ENCODE results near the gene PTPRE.

The PTPRE gene

DNA sequence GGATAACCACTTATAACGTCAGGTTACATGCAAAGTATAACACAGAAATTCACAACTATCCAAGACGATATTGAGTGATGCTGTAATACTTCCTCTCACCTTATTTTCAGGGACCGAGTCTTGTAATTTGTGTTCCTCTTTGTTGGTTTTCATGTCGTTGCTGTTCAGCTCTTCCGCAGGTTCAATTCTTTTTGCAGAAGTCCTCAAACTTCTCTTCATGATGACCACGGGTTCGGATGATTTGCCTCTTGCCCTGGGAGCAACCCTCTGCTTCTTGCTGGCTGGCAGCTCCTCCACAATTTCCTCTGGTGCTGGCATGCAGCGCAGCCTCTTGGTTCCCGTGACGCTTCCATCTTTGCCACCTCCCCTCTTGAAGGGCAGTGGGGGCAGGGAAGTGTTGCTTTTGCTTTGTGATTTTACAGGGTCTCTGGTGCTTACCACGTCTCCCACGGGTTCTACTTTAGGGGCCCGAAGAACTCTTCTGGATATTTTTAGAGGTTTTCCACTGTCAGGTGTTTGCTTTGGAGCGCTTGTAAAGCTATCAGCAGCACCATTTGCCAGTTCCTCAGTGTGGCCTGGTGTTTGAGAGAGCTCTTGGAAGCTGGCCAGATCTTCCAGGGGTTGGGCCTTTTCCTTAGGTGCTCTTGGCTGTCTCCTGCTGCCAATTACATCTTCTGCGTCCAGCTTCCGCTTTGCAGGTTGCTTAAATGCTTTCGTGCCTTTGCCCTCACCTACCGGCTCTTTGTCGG is 195.8 kb downstream of the PTPRE start:
- intact Hi-C loops (cut with DNase I), result no loop called here
- DNase-seq, result no peak

DNA sequence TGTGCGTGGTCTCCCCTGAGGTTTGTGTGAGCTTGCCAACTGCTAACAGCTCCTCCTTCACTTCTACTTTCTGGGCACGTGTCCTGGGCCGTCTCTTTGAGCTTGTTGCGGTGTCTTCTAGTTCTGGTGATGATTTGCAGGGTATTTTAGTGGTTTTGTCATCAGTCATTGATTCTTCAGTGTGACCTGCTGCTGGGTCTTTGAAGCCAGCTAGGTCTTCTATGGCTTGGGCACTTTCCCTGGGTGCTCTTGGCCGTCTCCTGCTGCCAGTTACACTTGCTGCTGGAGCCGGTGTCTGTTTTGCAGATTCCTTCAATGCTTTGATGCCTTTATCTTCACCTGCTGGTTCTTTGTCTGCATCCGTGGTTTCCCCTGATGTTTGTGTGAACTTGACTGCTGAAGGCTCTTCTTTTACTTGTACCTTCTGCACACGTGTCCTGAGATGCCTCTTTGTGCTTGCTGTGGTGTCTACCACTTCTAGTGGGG is 196.4 kb downstream of the PTPRE start:
- intact Hi-C loops (cut with DNase I), result no loop called here
- DNase-seq, result no peak

DNA sequence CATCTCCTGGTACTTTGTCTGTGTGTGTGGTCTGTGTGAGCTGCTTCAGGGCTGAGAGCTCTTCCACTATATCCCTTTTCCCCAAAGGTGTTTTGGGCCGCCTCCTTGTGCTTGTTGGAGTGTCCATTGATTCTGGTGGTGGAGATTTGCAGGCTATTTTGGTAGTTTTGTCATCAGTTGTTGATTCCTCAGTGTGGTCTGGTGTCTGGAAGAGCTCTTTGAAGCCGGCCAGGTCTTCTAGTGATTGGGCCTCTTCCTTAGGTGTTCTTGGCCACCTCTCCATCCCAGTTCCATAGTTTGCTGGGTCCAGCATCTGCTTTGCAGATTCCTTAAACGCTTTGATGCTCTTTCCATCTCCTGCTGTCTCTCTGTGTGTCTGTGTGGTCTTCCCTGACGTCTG is 198.5 kb downstream of the PTPRE start:
- intact Hi-C loops (cut with DNase I), result no loop called here
- DNase-seq, result no peak

DNA sequence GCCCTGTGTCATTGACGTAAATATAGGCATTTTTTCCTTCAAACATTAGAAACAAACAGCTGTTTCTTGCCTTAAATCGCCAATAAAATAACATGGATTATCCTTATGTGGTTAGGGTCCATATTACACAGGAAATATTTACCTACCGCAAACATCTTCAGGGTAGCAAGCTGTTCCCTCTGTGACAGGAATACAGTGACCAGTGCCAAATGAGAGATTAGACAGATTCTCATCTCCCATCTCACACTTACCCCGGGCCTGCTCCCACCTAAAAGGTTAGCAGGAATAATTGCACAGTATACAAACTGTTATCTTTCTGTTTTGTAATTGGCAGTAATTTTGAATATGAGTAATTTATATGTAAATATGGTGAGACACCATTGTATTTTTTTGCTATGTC is 202.8 kb downstream of the PTPRE start:
- intact Hi-C loops (cut with DNase I), result no loop called here
- no peak for DNase-seq

DNA sequence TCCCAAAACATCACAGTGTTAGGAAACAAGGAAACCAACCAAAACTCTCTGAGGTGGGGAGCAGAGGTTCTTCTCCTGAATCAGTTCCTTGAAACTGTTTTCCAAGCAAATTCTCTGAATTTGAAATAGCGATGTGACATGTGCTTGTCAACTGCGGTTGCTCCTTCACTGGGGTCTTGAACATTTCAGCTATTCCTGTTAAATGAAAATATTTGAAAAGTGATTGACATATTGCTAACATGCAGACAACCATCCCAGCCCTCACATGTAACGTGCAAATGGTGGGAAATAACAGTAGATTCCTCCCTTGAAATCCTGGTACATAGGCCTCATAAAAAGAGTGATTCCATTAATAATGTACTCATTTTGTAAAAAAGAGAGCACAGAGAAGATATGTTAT is 203.4 kb downstream of the PTPRE start:
- no peak for DNase-seq

DNA sequence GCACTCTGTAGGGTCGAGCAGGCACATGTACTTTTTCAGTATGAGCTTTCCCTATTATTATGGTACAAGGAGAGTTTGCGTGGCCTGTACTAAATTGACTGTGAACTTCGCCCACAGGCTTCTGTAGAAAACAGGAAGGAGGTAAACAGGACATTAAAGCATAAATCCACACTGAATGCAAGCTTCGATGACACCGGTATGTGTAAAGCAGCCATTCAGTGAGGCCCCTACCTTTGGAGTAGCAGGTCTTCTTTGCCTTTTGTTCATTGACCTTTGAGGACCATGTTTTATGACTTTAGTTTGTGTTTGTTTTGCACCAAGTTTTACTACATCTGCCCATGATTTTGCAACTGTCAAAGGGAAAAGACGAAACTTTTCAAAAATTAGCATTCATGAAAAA is 204.8 kb downstream of the PTPRE start:
- no peak for DNase-seq
- intact Hi-C loops (cut with DNase I), result no loop called here

More for the DNA sequence above, 203.4 kb downstream of the PTPRE start:
- intact Hi-C loops (cut with DNase I), result no loop called here

DNA sequence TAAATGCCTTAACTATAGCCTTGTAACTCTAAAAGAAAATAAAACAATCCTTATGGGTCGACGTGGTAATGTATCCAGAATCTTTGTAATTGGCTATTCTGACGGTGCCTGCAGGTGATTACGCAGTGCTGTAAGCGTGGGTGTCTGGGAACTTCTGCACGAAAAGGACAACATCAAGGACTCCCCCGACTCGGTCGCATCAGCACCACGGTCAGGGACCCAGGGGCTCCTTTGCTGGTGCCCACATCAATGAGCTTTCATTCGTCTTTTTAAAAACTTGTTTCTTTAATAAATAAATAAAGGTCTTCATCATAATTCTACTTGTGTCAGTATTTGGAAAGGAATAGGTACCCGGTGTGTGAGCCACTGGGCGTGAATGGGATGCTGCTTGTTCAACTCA is 206.1 kb downstream of the PTPRE start:
- intact Hi-C loops (cut with DNase I), result no loop called here
- no peak for DNase-seq

DNA sequence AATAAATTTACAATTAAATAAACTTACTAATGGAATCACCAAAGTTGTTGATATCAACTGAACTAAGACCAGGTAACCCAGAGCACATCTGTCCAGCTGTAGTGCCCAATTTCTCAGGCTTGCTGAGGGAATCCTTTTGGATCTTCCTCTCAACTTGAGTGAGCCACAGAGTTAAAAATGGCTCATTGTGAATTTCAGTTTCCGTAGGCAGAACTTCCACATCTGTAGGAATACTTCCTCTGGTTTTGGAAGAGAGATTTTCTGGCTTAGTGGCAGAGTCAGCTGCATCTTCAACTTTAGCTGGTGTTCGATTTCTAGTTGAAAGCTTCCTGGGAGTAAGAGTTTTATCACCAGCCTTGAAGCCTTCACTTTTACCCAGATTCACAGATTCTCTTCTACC is 208.0 kb downstream of the PTPRE start:
- intact Hi-C loops (cut with DNase I), result no loop called here
- no peak for DNase-seq

DNA sequence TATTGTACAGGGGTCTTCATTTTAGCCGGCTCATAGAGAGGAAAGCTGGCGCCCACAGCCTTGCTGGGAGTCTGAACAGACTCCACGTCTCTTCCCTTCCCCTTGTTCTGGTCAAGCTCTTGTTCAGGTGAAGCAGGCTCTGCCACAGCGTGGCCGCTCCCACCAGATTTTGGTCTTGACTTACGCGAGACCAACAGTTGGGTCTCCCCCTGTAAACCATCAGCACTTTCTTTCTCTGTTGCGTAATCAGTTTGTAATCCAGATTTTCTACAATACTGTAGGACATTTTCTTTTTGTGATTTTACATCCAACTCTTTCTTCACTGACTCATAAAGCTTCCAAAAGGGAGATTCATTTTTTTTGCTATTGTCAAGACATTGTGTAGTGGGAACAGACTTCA is 208.5 kb downstream of the PTPRE start:
- intact Hi-C loops (cut with DNase I), result no loop called here
- DNase-seq, result no peak

DNA sequence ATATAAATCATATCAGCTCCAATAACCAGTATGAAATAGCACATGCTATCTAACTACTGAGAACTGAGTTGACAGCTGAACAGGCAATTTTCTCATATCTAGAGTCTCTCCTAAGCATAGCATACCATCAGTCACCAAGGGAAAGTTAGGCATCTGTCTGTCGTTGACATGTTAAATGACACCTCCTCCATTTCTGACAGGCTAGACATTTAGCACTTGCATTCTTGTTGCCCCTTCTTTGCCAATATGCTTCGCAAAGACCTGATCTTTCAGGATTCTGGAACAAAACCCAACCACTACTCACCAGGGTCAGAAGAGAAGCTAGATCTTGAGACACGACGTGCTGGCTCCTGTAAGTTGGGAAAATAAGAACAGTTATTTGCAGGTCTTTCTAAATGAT is 209.3 kb downstream of the PTPRE start:
- no peak for DNase-seq
- intact Hi-C loops (cut with DNase I), result no loop called here

DNA sequence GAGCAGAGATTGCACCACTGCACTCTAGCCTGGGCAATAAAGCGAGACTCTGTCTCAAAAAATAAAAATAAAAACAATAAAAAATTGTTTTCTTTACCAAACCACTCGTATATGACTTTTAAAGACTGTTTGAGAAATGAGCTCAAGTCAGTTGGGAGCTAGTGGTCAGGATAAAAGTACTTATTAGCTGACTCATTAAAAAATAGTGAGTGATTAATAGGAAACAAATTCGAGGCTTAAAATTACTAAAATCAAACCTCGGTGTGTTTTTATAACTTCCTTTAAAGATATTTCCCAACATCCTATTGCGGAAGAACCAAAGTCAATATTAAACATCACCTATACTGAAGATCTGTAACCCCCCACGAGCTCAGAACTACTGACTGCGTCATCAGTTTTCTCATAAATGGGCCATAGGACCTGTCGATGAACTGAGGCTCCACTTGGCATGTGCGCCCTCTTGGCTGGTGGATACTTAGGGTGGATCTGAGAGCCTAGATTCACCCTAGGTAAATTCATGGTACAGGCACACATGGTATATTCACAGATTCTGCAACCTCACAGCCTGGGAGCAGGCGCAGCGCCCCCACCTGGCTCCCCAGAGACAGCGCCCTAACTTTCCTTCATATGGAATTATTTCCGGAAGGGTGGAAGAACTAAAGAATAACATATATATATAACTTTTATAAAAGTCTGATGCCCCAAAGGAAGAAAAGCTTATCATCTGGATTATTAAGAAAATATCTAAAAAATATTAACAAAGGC is 210.1 kb downstream of the PTPRE start:
- DNase-seq, result no peak
- intact Hi-C loops (cut with DNase I), result no loop called here

DNA sequence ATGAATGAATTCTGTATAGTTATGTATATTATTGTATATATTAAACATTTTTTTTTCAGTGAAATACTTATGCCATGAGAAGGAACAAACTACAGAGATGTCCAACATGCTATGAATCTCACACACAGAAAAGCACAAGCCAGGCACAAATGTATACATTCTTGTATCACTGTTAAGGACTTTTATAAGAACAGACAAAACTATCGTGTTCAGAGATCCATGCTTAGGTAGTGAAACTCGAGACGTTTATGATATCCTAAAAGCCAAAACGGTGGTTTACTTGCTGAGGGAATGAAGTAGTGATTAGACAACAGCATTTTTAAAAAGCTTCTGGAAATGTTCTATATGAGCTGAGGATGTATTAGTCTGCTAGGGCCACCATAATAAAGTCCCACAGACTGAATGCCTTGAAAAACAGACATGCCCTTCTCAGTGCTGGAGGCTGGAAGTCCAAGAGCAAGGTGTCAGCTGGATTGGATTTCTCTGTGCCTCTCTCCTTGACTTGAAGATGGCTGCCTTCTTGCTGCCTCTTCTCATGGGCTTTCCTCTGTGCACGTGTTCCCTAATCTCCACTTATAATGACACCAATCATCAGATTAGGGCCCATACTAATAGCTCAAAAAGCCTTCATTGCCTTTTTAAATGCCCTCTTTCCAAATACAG is 215.0 kb downstream of the PTPRE start:
- no peak for DNase-seq
- intact Hi-C loops (cut with DNase I), result no loop called here

DNA sequence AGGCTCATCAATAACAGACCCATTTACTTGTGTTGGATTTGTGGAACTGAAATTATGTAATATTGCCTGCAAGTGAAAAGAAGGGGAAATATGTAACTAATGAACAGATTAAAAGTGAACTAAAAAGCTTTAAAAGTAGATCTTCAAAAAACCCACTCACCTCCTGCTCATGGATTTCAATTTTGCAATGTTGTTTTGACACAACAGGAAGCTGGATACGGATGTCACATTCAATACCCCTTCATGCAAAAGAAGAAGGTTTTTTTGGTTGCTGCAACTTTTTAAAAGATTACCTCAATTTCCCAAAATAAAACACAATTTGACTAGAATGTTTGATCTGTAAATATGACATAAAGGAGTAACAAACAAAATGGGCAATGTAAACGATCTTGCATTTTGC is 216.0 kb downstream of the PTPRE start:
- intact Hi-C loops (cut with DNase I), result no loop called here
- no peak for DNase-seq

DNA sequence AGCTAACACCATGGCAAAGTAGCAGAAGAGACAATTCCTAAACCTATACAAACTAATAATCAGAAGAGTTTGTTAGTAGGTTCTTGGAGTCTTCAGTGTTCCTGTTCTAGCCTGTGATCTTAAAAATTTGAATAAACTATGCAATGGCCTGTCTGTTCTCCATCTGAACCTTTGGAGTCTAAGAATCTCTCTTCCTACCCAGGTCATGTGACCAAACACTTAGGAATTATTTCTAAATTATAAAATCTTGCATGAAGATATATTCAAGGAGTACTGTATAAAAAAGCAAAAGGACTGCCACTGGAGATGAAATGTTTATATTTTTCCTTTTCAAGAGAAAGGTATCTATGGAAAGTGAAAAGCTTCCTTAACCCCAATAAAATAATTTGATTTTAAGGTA is 216.9 kb downstream of the PTPRE start:
- no peak for DNase-seq
- intact Hi-C loops (cut with DNase I), result no loop called here

DNA sequence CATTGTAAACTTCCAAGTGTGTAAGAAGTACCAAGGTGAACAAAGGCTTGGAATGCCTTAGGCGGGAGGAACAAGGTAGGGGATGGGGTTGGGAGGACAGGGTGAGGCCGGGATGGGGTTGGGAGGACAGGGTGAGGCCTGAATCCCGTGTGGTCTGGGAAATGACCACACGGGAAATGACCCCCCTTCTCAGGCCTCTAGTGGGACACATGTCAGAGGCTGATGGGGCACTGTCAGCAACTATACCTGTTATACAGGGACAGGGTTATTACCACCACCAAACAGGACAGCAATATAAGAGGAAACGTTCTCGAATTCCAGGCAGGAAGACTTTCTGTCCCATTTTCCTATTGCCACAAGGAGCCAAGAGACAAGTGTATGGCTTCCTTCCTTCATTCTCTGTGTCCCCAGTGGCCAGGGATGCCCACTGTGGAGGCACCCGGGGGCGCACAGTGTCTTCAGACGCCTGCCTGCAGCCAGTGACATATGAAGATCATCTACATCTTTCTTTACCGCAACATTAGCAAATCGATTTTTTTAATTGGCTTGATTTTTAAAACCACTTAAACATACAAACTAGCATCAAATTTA is 218.0 kb downstream of the PTPRE start:
- intact Hi-C loops (cut with DNase I), result no loop called here
- DNase-seq, result no peak

DNA sequence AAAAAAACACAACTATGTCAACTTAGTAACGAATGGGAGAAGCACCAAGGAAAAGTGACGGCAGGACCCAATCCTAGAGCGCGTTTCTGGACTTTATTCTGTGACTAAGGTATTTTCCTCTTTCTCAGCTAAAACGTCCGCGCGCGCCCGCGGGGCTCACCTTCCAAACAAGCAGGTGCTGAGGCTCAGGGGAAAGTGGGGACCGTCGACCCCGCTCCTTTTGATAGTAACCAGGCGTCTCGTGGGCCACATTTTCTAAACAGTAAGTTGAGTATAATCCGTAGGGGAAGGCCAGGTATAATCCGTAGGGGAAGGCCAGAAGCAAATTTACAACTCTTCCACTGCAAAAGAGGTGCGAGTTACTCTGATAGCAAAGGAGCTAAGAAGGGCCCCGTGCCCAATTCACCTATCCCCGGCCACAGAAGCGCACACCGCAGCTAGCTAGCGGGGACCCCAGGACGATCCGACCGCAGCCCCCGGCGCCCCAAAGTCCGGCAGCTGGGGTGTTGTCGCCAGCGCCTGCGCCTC is 218.6 kb downstream of the PTPRE start:
- intact Hi-C loops (cut with DNase I), result no loop called here

DNA sequence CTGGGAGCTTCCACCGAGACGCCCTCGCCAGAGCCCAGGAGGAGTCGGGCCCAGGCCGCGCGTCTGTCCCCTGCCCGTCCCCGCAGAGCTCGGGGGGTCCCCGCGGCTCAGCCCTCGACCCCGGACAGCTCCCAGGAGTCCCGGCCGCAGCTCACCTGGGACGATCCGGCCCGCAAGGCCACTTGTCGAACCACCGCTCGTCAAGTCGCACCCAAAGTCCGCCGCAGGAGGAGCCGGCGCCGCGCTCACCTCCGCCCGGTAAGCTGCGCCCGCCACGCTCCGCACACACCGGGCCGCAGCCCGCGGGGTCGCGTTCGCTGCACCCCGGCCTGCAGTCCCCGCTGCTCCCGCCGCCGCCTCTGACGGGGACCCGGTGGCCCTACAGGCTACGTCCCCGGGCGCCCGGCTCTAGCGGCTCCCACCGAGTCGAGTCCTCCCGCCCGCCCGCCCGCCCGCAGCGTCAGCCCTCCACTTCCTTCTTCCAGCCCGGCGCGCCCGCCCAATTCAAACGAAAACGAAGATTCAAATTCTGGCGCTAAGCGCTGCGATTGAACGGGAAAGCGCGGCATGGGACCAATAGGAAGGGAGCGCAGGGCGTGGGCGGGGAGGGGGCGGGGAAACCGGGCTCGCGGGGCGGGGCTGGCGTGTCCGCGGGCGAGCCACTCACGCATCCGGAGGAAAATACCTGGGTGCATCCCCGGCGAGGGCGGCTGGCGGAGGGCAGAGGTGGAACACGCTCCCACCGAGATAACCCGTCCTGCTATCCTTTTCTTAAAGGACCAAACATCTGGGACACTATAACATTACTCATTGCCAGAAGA is 219.3 kb downstream of the PTPRE start, which contains the start of gene MKI67:
TSS of gene MKI67 (minus strand) at position 480 of the 821 bp plus-strand sequence. CDS start 756 bp downstream, outside the sequence.
- intact Hi-C loops (cut with DNase I), result no loop called here
- DNase-seq, result peak in 9 of 10 donors; percentile 41 to 93 (median 67)

More for the DNA sequence above, 218.6 kb downstream of the PTPRE start:
- DNase-seq, result no peak

DNA sequence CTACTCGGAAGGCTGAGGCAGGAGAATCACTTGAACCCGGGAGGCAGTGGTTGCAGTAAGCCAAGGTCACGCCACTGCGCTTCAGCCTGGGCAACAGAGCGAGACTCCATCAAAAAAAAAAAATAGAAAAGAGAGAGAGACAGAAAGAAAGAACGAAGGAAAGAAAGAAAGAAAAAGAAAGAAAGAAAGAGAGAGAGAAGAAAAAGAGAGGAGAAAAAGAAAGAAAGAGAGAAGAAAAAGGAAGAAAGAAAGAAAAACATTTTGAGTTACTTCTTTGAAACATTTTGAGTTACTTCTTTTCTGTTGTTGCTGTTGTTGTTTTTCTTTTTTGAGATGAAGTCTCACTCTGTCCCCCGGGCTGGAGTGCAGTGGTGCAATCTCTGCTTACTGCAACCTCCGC is 221.7 kb downstream of the PTPRE start:
- DNase-seq, result no peak
- intact Hi-C loops (cut with DNase I), result no loop called here

DNA sequence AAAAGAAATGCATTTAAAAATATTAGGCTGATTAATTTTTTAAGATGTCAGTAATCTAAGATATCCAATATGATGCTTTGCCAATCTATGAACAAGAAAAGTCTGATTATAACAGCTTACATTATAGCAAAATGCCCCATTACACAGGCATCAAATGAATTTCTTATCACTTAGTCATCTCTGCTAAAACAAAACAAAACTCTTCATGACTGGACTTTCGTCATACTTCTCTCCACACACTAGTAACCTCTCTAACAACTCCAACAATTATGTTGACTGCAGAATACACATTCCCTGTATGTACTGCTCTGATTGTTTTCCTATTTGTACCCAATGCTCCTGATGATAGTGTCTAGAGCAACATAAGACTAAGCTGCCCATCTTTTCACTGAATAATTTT is 223.1 kb downstream of the PTPRE start:
- DNase-seq, result no peak
- intact Hi-C loops (cut with DNase I), result no loop called here
